ENCODE measurements around the gene ARMH4. TPM values are rescaled to one million over a fixed set of nuclear protein-coding genes. Genes with fewer than 3 reads are reported as not detected.

ARMH4 gene
- total and polyA plus RNA-seq, 4 donors, result 0.40 to 14.2 (median 1.1) TPM

DNA sequence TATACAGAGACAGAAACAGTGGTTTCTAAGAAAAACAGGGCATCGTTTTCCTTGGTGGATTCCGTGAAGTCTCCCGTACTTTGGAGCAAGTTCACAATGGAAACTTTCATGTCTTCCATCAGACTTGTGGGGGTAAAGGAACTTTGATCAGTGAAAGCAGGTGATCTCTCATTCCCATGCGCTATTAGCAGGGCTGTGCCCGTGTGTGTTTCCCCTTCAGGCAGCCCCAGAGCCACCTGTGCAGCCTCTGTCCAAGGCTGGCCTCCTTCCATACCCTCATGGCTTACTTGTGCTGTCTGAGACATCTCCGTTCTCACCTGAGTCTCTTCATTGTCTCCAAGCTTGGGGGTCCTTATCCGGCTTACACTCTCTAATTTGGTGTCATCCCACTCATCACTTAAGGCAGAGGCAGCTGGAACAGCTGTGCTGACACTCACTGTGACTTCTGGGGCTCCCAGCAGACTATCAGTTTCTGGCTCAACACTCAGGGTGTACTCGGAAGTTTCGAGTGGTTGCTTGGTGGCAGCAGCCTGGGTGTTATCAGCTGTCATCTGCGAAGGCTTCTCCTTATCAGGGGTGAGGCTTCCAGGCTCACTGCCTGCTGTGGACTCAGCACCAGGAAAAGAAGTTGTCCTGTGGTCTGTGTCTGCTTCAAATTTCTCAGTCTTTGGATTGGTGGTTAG, 13.8 kb downstream of the ARMH4 start:
- Histone ChIP-seq H3K9ac (ENCODE audit: insufficient read depth in 1 of 2, low read length in 2 of 2) (no peak overlapping the region), H3K27me3 (ENCODE audit: control insufficient read depth in 3 of 3, insufficient read depth in 3 of 3, low read length in 2 of 3) (no peaks in the 10 kb centered on the region), H3K9me3 (ENCODE audit: control insufficient read depth in 4 of 4, insufficient read depth in 3 of 4, low read length in 3 of 4) (no peaks in the 10 kb centered on the region), H3K27ac (ENCODE audit: low read depth in 1 of 2, low read length in 1 of 2) (no peak overlapping the region), H3K4me3 (no peak overlapping the region), H3K36me3 (ENCODE audit: control insufficient read depth in 4 of 4, insufficient read depth in 4 of 4, low read length in 4 of 4) (peaks cover 0 to 5% (median 2%) of the 10 kb centered on the region in 4 donors), H3K4me1 (ENCODE audit: control insufficient read depth in 5 of 5, insufficient read depth in 5 of 5, low read length in 5 of 5) (peaks cover 0 to 3% (median 0%) of the 10 kb centered on the region in 5 donors)
- no peak for ATAC-seq (ENCODE audit: insufficient read depth, low FRiP score)
- DNase-seq, result no peak
- TF ChIP-seq CTCF (IDR thresholded peaks at IDR 0.05; ENCODE audit: control extremely low read depth, extremely low read depth), result no peak
- 57 to 71% methylated on average over 10 of the region's 10 CpGs for WGBS, 2 donors

DNA sequence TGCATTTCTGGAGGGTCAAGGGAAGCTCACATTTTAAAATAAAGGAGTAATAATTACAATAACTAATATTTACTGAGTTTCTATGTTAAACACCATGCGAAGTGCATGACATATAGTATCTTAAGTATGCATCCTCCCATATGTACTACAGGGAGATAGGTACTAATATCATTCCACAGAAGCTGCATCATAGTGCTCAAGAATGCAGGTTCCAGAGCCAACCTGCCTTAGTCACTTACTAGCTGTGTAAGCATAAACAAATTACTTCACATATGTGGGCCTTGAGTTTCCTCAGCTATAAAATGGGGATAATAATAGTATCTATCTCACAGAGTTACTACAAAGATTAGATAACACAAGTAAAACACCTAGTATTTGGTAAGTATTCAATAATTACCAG, 18.3 kb downstream of the ARMH4 start:
- Histone ChIP-seq H3K36me3 (ENCODE audit: control insufficient read depth in 4 of 4, insufficient read depth in 4 of 4, low read length in 4 of 4) (peaks cover 0 to 9% (median 3%) of the 10 kb centered on the region in 4 donors), H3K9ac (ENCODE audit: insufficient read depth in 1 of 2, low read length in 2 of 2) (no peak overlapping the region), H3K4me1 (ENCODE audit: control insufficient read depth in 5 of 5, insufficient read depth in 5 of 5, low read length in 5 of 5) (peaks cover 0 to 3% (median 0%) of the 10 kb centered on the region in 5 donors), H3K4me3 (no peak overlapping the region), H3K9me3 (ENCODE audit: control insufficient read depth in 4 of 4, insufficient read depth in 3 of 4, low read length in 3 of 4) (no peaks in the 10 kb centered on the region), H3K27ac (ENCODE audit: low read depth in 1 of 2, low read length in 1 of 2) (no peak overlapping the region), H3K27me3 (ENCODE audit: control insufficient read depth in 3 of 3, insufficient read depth in 3 of 3, low read length in 2 of 3) (no peaks in the 10 kb centered on the region)
- ATAC-seq (ENCODE audit: insufficient read depth, low FRiP score) (no peak), DNase-seq (no peak)
- WGBS, 2 donors, result 84 to 88% methylated on average over 1 of the region's 1 CpG
- no peak for TF ChIP-seq CTCF (IDR thresholded peaks at IDR 0.05; ENCODE audit: control extremely low read depth, extremely low read depth)

DNA sequence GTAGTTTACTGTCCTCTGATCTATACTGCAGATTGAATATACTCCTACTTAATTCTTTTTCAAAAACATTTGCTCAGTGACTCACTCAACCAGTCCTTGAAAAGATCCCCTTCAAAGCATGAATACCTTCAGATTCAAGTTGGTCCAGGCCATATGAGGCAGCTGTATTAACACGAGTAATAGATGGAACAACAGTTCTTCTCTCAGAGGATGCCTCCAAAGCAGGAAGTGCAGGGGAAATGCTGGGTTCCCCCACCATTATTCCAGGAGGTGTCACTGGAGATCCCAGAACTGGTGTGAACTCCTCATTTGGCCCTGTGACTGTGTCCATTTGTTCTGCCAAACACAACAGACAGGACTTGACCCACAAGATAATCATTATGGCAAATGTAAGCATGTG, 20.6 kb downstream of the ARMH4 start:
- no peak overlapping the region for H3K4me3 ChIP-seq
- H3K27me3 ChIP-seq (ENCODE audit: control insufficient read depth in 3 of 3, insufficient read depth in 3 of 3, low read length in 2 of 3), result no peaks in the 10 kb centered on the region
- no peak overlapping the region for H3K27ac ChIP-seq (ENCODE audit: low read depth in 1 of 2, low read length in 1 of 2)
- H3K36me3 ChIP-seq (ENCODE audit: control insufficient read depth in 4 of 4, insufficient read depth in 4 of 4, low read length in 4 of 4), result peaks cover 0 to 4% (median 2%) of the 10 kb centered on the region in 4 donors
- H3K9me3 ChIP-seq (ENCODE audit: control insufficient read depth in 4 of 4, insufficient read depth in 3 of 4, low read length in 3 of 4), result no peaks in the 10 kb centered on the region
- 61 to 73% methylated on average over 1 of the region's 1 CpG for WGBS, 2 donors
- DNase-seq (no peak), ATAC-seq (ENCODE audit: insufficient read depth, low FRiP score) (no peak)
- H3K9ac ChIP-seq (ENCODE audit: insufficient read depth in 1 of 2, low read length in 2 of 2), result no peak overlapping the region
- no peak for TF ChIP-seq CTCF (IDR thresholded peaks at IDR 0.05; ENCODE audit: control extremely low read depth, extremely low read depth)
- H3K4me1 ChIP-seq (ENCODE audit: control insufficient read depth in 5 of 5, insufficient read depth in 5 of 5, low read length in 5 of 5), result no peaks in the 10 kb centered on the region

Data from lung (tissue), 12 donors.